DMS153 (cell line): ENCODE data around the gene STARD10.

Experiments
- DNase-seq: peaks from one replicate; lab custom pipeline; 2025; lab: John Stamatoyannopoulos, UW

STARD10 gene

GRCh38 chr11:72763823-72764222, 30.0 kb downstream of the STARD10 start:
- DNase-seq, result no peak

GRCh38 chr11:72762641-72763304, 31.1 kb downstream of the STARD10 start:
- no peak for DNase-seq

GRCh38 chr11:72760539-72761405, 33.1 kb downstream of the STARD10 start:
- no peak for DNase-seq

- DNase-seq, result peak; percentile 36
Observed at GRCh38 chr11:72759468-72759985, 34.3 kb downstream of the STARD10 start.

GRCh38 chr11:72758690-72759389, 35.0 kb downstream of the STARD10 start:
- peak; percentile 26 for DNase-seq

GRCh38 chr11:72758304-72758689, 35.5 kb downstream of the STARD10 start:
- no peak for DNase-seq

DNA sequence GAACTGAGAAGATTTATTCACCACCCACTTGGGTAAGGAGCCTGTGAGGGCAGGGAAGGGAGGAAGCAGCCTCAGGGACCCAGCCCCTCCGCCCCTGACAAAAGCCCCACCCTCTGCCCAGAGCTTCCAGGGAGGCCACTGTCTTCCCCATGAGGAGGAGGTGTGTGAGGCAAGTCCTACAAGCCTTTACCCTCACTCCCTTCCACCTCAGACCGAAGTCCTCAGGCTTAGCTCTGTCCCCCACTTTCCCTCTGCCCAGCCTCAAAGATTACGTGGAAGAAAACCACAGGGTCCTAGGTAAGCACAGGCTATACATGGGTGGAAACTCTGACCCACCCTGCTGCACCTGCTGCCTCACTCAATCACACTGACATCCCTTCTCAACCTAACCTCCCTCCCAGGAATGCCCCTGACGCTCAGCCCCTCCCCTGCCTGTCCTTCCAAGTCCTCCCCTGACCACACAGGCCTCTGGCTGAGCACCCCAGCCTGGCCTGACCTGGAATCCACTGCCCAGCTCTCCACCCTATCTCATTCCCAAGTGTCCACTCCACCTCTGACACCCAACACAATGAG, 38.0 kb downstream of the STARD10 start:
- DNase-seq, result no peak

GRCh38 chr11:72754544-72755155, 39.2 kb downstream of the STARD10 start:
- DNase-seq, result no peak

GRCh38 chr11:72754149-72754543, 39.7 kb downstream of the STARD10 start:
- DNase-seq, result no peak

GRCh38 chr11:72753341-72754148, 40.3 kb downstream of the STARD10 start:
- no peak for DNase-seq

GRCh38 chr11:72752088-72752914, 41.5 kb downstream of the STARD10 start, which contains the start of gene ARAP1:
TSS of gene ARAP1 (minus strand) at chr11:72752408. CDS start at chr11:72727128, 25,280 bp downstream.
- DNase-seq, result peak; percentile 41

DNA sequence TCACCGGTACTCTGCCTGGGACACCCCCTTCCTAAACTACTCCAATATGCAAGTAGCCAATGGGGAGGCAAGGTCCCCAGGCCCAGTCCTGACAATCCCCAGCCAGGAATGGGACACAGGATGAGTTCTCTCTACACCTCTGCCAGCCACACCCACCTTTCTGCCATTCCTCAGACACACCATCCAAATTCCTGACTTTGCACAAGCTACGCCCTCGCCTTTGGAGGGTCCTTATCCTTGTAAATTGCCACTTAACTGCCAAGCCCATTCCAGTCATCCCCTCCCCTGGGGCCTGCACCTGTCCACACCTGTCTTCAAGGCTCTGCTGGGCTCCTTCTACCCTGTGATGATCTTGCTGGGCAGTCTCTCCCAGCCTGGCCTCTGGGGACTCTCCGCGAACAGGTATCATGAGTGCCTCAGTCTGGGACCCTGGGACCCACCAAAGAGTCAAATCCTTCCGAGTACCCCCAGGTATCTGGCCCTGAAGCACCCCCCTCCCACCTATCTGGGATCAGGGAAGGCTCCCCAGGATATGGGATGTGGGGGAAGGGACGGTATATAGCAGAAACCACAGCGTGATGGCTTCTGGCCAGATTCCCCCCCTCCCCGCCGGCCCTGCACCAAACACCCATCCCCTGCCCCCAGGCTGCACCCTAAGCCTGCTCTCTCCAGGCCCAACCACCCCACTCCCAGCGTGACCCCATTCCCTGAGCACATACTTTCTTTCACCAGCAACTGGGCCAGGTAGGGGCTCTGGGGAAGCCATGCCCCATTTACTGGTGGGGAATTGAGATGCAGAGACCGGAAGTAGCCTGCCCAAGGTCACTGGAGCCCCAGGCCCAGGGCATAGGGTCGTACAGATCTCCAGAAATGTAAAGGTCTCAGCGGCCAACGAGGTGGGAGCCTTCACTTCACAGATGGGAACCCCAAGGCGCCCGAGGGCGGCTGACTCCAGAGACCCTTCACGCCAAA, 42.4 kb downstream of the STARD10 start:
- no peak for DNase-seq

- DNase-seq, result no peak
Observed at GRCh38 chr11:72750556-72751115, 43.2 kb downstream of the STARD10 start.

DNA sequence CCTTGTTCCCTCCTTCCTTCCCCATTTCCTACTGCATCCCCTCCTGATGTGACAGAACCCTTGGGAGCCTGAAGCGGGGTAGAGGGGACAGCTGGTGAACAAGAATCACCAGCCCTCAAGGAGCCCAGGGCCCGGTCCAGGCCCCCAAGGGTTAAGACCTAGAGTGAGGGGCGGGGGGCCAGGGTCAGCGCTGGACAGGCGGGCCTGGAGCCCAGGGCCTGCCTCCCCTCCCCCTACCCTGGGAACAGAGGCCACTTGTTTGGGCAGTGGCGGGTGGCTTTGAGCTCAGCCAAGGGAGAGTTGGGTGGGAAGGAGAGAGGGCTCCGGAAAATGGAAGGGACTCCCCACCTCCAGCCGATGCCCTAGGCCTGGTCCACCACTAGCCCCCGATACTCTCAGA, 43.8 kb downstream of the STARD10 start:
- no peak for DNase-seq

GRCh38 chr11:72747289-72747855, 46.5 kb downstream of the STARD10 start:
- no peak for DNase-seq

DNA sequence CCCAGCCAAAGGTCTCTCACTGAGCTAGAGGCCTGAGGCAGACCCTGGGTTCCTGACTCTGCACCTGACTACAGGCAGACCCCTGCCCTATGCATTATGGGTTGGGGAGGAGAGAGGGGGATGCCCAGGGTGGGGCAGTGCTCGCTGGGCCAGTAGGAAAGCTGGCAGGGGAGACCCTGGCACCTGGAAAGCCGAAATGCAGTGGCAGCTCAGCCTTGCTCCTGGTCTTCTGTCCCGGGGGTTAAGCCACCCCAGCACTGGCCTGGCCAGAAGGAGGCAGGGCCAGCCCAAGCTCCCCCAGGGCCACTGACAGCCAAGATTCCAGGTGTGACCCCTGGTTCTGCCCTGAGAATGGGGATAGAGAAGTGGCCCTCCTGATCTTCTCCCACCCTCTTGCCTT, 47.0 kb downstream of the STARD10 start:
- no peak for DNase-seq

- no peak for DNase-seq
Observed at GRCh38 chr11:72745925-72746550, 47.8 kb downstream of the STARD10 start.
